WTC11 (cell line): ENCODE results near the gene CD5L. TPM values are rescaled to one million over a fixed set of nuclear protein-coding genes. Genes with fewer than 3 reads are reported as not detected.

Experiments used
- ATAC-seq: fragments of 200-7000 bp; cut with Tn5 transposase; 2 replicates; pipeline ENCODE4 v1.10.0; 2021; ENCODE audit warnings: mild to moderate bottlenecking, moderate library complexity
- CTCF ChIA-PET: fragments of 300-600 bp; sonication (Branson Sonifier 250); formaldehyde crosslinking; loops from one replicate; lab custom pipeline; 2021; ENCODE audit warnings: antibody characterized with exemption; lab: Charles Lee
- POLR2A ChIA-PET: fragments of 350-600 bp; sonication (Branson Sonifier 250); formaldehyde crosslinking; loops from one replicate; lab custom pipeline; 2021; ENCODE audit warnings: antibody characterized with exemption; lab: Charles Lee
- DNase-seq: peaks from one replicate; pipeline ENCODE4 v3.0.0; 2021; ENCODE audit warnings: low spot score
- H3K27ac Mint-ChIP-seq: 2 replicates; pipeline ENCODE4 v1.8.0; 2021; ENCODE audit warnings: mixed read lengths
- H3K27me3 Mint-ChIP-seq: 2 replicates; pipeline ENCODE4 v1.8.0; 2021; ENCODE audit warnings: low read depth, mild to moderate bottlenecking, moderate library complexity, mixed read lengths
- H3K36me3 Mint-ChIP-seq: 2 replicates; pipeline ENCODE4 v1.8.0; 2021; ENCODE audit warnings: mixed read lengths
- H3K4me1 Mint-ChIP-seq: 2 replicates; pipeline ENCODE4 v1.8.0; 2022; ENCODE audit warnings: mixed read lengths
- H3K4me3 Mint-ChIP-seq: 2 replicates; pipeline ENCODE4 v1.8.0; 2021; ENCODE audit warnings: mild to moderate bottlenecking, moderate library complexity, mixed read lengths
- H3K9me3 Mint-ChIP-seq: 2 replicates; pipeline ENCODE4 v1.8.0; 2021; ENCODE audit warnings: mixed read lengths
- CDX4 ChIP-seq: fragments of 250-450 bp; sonication (Bioruptor Pico); IDR thresholded peaks from 2 replicates; pipeline ENCODE4 v1.9.0; 2021; ENCODE audit warnings: moderate library complexity, mild to moderate bottlenecking, inconsistent platforms, borderline replicate concordance
- ERG ChIP-seq: fragments of 250-450 bp; sonication (Bioruptor Pico); IDR thresholded peaks from 2 replicates; pipeline ENCODE4 v1.8.0; 2021; ENCODE audit warnings: mild to moderate bottlenecking
- FOXP1 ChIP-seq: sonication (generic); formaldehyde crosslinking; IDR thresholded peaks from 2 replicates; pipeline ENCODE4 v1.8.0; 2022; ENCODE audit warnings: missing genetic modification reagents, mild to moderate bottlenecking, moderate library complexity, borderline replicate concordance
- FOXP4 ChIP-seq: sonication (generic); formaldehyde crosslinking; IDR thresholded peaks from 2 replicates; pipeline ENCODE4 v1.8.0; 2022; ENCODE audit warnings: mild to moderate bottlenecking, missing genetic modification reagents
- GTF2I ChIP-seq: fragments of 250-450 bp; sonication (Bioruptor Pico); conservative IDR thresholded peaks from 2 replicates; pipeline ENCODE4 v1.4.0; 2021; ENCODE audit warnings: mild to moderate bottlenecking
- HMGA2 ChIP-seq: fragments of 250-450 bp; sonication (Bioruptor Pico); IDR thresholded peaks from 2 replicates; pipeline ENCODE4 v1.4.0; 2021; ENCODE audit warnings: mild to moderate bottlenecking, moderate library complexity
- JAZF1 ChIP-seq: fragments of 250-450 bp; sonication (Bioruptor Pico); IDR thresholded peaks from 2 replicates; pipeline ENCODE4 v1.9.0; 2021; ENCODE audit warnings: moderate library complexity, mild to moderate bottlenecking, inconsistent platforms
- JUN ChIP-seq: sonication (generic); formaldehyde crosslinking; IDR thresholded peaks from 2 replicates; pipeline ENCODE4 v1.8.0; 2023; ENCODE audit warnings: mild to moderate bottlenecking, missing genetic modification reagents
- NR2C2 ChIP-seq: sonication (generic); formaldehyde crosslinking; IDR thresholded peaks from 2 replicates; pipeline ENCODE4 v1.8.0; 2022; ENCODE audit warnings: mild to moderate bottlenecking, missing genetic modification reagents
- PRDM15 ChIP-seq: sonication (generic); formaldehyde crosslinking; IDR thresholded peaks from 2 replicates; pipeline ENCODE4 v1.8.0; 2022; ENCODE audit warnings: missing genetic modification reagents
- ZBTB21 ChIP-seq: sonication (generic); formaldehyde crosslinking; IDR thresholded peaks from 2 replicates; pipeline ENCODE4 v1.8.1; 2023; ENCODE audit warnings: mild to moderate bottlenecking, missing genetic modification reagents, borderline replicate concordance
- ZNF138 ChIP-seq: sonication (generic); formaldehyde crosslinking; conservative IDR thresholded peaks from 2 replicates; pipeline ENCODE4 v1.8.1; 2022; ENCODE audit warnings: mild to moderate bottlenecking, moderate library complexity, missing genetic modification reagents
- ZNF416 ChIP-seq: fragments of 250-450 bp; sonication (Bioruptor Pico); IDR thresholded peaks from 2 replicates; pipeline ENCODE4 v1.9.0; 2021; ENCODE audit warnings: mild to moderate bottlenecking, inconsistent platforms
- ZSCAN18 ChIP-seq: fragments of 250-450 bp; sonication (Bioruptor Pico); IDR thresholded peaks from 2 replicates; pipeline ENCODE4 v2.1.2; 2022; ENCODE audit warnings: mild to moderate bottlenecking, moderate library complexity
- total RNA-seq: library from RNA; stranded (reverse); gene quantifications from 3 replicates; pipeline ENCODE4 v1.2.3, GENCODE V29; 2021
- TF ChIP-seq, protein P1 (sequence below): sonication (generic); formaldehyde crosslinking; IDR thresholded peaks from 2 replicates; pipeline ENCODE4 v1.8.0; 2022; ENCODE audit warnings: mild to moderate bottlenecking, missing genetic modification reagents
- TF ChIP-seq, protein P2 (sequence below): sonication (generic); formaldehyde crosslinking; IDR thresholded peaks from 2 replicates; pipeline ENCODE4 v1.8.0; 2022; ENCODE audit warnings: mild to moderate bottlenecking, missing genetic modification reagents

CD5L gene
- total RNA-seq, 1 experiment from 2014 or later: not detected

DNA sequence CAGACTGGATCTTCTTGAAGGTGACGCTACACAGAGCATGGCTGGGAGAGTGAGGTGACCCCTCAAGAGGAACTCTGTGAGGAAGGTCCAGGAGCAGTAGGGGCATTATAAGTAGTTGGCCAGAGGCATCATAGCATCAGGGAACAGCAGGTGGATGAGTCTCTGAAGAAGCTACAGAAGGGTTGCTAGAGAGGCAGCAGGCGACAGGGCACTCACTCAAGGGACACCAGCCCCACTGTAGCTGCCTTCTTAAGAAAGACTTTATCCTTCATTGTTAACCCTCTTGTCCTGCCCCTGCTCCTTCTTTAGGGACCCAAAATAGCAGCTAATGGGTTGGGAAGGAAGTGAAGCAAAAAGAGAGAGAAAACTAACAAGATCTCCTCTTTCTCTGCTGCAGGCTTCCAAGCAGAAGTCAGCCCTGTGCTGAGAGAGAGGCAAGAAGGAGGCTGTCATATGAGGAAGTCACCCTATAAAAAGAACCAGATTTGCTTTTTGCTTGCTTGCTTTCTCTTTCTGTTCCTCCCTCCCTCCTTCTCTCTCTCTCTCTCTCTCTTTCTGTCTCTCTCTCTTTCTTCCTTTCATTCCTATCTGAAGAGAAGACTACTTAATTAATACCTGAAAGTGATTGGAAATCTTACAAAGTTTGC lies 7.7 kb upstream of the CD5L start:
- Mint-ChIP-seq H3K4me3 (no peak overlapping the region), H3K36me3 (no peaks in the 10 kb centered on the region), H3K9me3 (no peaks in the 10 kb centered on the region), H3K27ac (no peak overlapping the region), H3K27me3 (no peaks in the 10 kb centered on the region; the same call in 1 of the 2 replicates), H3K4me1 (no peaks in the 10 kb centered on the region)
- ChIA-PET CTCF (no interaction called here), POLR2A (no interaction called here)
- no peak for TF ChIP-seq HMGA2
- no peak for TF ChIP-seq GTF2I (CRISPR knock-in tag)
- TF ChIP-seq, protein P1, sequence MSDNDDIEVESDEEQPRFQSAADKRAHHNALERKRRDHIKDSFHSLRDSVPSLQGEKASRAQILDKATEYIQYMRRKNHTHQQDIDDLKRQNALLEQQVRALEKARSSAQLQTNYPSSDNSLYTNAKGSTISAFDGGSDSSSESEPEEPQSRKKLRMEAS (CRISPR knock-in tag): no peak
- no peak for TF ChIP-seq JAZF1 (CRISPR knock-in tag)
- TF ChIP-seq ZBTB21 (CRISPR knock-in tag): no peak
- DNase-seq (no peak), ATAC-seq (no peak)

GRCh38 chr1:157844089-157844830 lies 2.7 kb upstream of the CD5L start:
- ATAC-seq: no peak
- TF ChIP-seq FOXP4 (CRISPR knock-in tag) (no peak), ZSCAN18 (CRISPR knock-in tag) (no peak)
- TF ChIP-seq, all 79 proteins: peak for 0
- POLR2A ChIA-PET: no interaction called here

GRCh38 chr1:157842939-157843338 lies 1.3 kb upstream of the CD5L start:
- no peaks in the 10 kb centered on the region; the same call in 1 of the 2 replicates for H3K27me3 Mint-ChIP-seq
- H3K9me3 Mint-ChIP-seq: 0 out of 2 replicates have a peak, but pooled peaks cover 3% of the 10 kb centered on the region
- ATAC-seq (no peak), DNase-seq (no peak)
- ChIA-PET POLR2A (interaction anchor here (0.5 kb wide), 1 partner anchor 10 kb away, joined by 3 read pairs; no protein-coding TSS in a partner anchor), CTCF (interaction anchor here (1.6 kb wide), 1 partner anchor 35 kb away, joined by 6 read pairs; no protein-coding TSS in a partner anchor)
- no peak for TF ChIP-seq ZNF138 (CRISPR knock-in tag)
- no peak overlapping the region for H3K4me3 Mint-ChIP-seq
- no peaks in the 10 kb centered on the region for H3K4me1 Mint-ChIP-seq
- H3K36me3 Mint-ChIP-seq: no peaks in the 10 kb centered on the region
- no peak overlapping the region for H3K27ac Mint-ChIP-seq

More at GRCh38 chr1:157844089-157844830, 2.7 kb upstream of the CD5L start:
- Mint-ChIP-seq H3K4me1 (no peaks in the 10 kb centered on the region), H3K9me3 (0 out of 2 replicates have a peak, but pooled peaks cover 3% of the 10 kb centered on the region), H3K27ac (no peak overlapping the region), H3K27me3 (no peaks in the 10 kb centered on the region; the same call in 1 of the 2 replicates), H3K36me3 (no peaks in the 10 kb centered on the region), H3K4me3 (no peak overlapping the region)
- CTCF ChIA-PET: interaction anchor here (1.0 to 1.6 kb wide), 2 partner anchors 34 to 252 kb away, joined by 3 to 6 read pairs; no protein-coding TSS in a partner anchor
- DNase-seq: no peak

DNA sequence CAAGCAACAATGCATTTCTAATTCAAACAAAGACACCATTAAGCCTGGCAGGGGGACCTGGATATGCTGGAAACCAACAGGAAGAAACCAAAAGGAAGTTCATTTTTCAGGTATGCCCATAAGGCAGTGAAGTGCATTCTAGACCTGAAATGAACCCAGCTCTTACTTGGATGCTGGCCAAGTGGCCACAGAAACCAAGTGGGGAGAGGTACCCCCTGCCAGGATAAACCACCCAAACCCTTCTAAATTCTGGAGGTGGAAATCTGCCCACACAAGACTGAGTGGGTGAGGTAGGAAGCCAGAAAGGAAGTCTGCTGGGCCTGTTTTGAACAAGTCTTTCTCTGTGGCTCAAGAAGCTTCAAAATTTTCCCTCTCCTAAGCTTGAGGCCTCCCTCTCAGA lies 2.6 kb downstream of the CD5L start:
- Mint-ChIP-seq H3K27me3 (no peaks in the 10 kb centered on the region), H3K4me1 (no peaks in the 10 kb centered on the region), H3K4me3 (no peak overlapping the region), H3K27ac (no peak overlapping the region), H3K9me3 (peaks cover 12% of the 10 kb centered on the region), H3K36me3 (no peaks in the 10 kb centered on the region)
- POLR2A ChIA-PET: no interaction called here
- DNase-seq: no peak
- no peak for ATAC-seq
- CTCF ChIA-PET: no interaction called here
- TF ChIP-seq GTF2I (CRISPR knock-in tag): no peak
- TF ChIP-seq CDX4 (CRISPR knock-in tag): no peak
- TF ChIP-seq ZNF416 (CRISPR knock-in tag): no peak
- no peak for TF ChIP-seq ERG
- no peak for TF ChIP-seq PRDM15 (CRISPR knock-in tag)
- no peak for TF ChIP-seq FOXP1 (CRISPR knock-in tag)
- TF ChIP-seq NR2C2 (CRISPR knock-in tag): no peak
- TF ChIP-seq JUN: no peak
- TF ChIP-seq, protein P2, sequence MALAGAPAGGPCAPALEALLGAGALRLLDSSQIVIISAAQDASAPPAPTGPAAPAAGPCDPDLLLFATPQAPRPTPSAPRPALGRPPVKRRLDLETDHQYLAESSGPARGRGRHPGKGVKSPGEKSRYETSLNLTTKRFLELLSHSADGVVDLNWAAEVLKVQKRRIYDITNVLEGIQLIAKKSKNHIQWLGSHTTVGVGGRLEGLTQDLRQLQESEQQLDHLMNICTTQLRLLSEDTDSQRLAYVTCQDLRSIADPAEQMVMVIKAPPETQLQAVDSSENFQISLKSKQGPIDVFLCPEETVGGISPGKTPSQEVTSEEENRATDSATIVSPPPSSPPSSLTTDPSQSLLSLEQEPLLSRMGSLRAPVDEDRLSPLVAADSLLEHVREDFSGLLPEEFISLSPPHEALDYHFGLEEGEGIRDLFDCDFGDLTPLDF (CRISPR knock-in tag): no peak
